Effector memory CD4-positive, alpha-beta T cell (primary cell): ENCODE measurements around the gene FLNA.
"Not testable (repeated sequence)": the region's sequence is repeated elsewhere in the genome, so short reads cannot be mapped to it uniquely, and the experiment has no call there.

ENCODE experiments used
- DNase-seq, 3 donors: peaks; one replicate each; pipeline ENCODE4 v3.0.0-alpha.2; 2020
- H3K27ac ChIP-seq: 2 replicates; pipeline ENCODE4 v1.7.0; 2013; ENCODE audit warnings: mild to moderate bottlenecking, low read length, moderate library complexity; ENCODE audit not compliant: insufficient read depth, poor library complexity, severe bottlenecking
- H3K27me3 ChIP-seq: replicated peaks from 2 replicates; pipeline ENCODE4 v1.7.0; 2013; ENCODE audit warnings: mild to moderate bottlenecking, low read length; ENCODE audit not compliant: insufficient read depth, control insufficient read depth, poor library complexity, severe bottlenecking
- H3K36me3 ChIP-seq: 2 replicates; pipeline ENCODE4 v1.7.0; 2013; ENCODE audit warnings: mild to moderate bottlenecking, low read length, moderate library complexity; ENCODE audit not compliant: control insufficient read depth, insufficient read depth
- H3K4me1 ChIP-seq: 2 replicates; pipeline ENCODE4 v1.7.0; 2013; ENCODE audit warnings: low read length, mild to moderate bottlenecking; ENCODE audit not compliant: control insufficient read depth, insufficient read depth, poor library complexity, severe bottlenecking
- H3K4me3 ChIP-seq: 2 replicates; pipeline ENCODE4 v1.7.0; 2013; ENCODE audit warnings: low read length, low read depth, mild to moderate bottlenecking; ENCODE audit not compliant: insufficient read depth, poor library complexity, severe bottlenecking
- H3K9me3 ChIP-seq: 2 replicates; pipeline ENCODE4 v1.7.0; 2013; ENCODE audit warnings: mild to moderate bottlenecking, low read length, moderate library complexity; ENCODE audit not compliant: control insufficient read depth

Gene FLNA

DNA sequence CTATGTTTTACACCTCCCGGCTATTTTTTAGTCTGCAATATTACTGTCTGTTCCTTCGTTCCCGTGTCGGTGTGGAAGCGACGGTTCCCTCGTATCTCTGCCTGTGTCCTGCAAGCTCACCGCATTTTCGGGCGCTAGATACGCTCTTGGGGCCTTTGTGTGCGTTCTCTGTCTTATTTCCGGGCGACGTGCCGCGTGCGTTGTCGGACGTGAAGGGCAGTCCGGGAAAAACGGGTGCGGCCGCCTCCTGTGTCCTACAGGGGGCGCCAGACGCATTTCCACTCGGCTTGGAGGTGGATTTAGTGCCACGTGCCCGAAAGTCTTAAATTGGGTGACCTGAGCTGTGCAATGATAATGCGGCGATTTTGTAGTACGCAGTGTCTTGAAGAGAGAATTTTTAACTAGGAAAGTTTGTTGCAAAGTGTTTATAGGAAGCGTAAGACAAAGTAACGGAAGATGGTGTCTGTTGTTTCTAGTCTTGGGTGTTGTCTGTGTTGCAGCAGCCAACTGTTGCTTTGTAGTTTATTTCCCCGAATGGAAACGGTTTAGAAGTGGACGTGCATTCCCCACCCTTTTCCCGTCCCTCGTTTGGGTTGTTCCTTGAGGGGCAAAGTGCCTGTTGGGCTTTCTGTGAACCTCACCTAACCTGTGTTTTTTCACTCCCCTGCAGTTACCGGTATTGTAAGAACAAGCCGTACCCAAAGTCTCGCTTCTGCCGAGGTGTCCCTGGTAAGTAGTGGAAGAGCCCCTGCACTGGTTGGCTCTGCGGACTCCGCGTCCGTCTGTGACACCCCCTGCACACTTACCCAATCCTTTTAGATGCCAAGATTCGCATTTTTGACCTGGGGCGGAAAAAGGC, 24.5 kb upstream of the FLNA start:
- Histone ChIP-seq H3K36me3 (peaks cover 12% of the 10 kb centered on the region), H3K9me3 (no peaks in the 10 kb centered on the region), H3K4me1 (peaks cover 11% of the 10 kb centered on the region), H3K27me3 (no peaks in the 10 kb centered on the region), H3K27ac (peak overlapping the region; percentile 96), H3K4me3 (peak overlapping the region; percentile 64)
- DNase-seq, result peak; percentile 61 to 73 (median 66)

- Histone ChIP-seq H3K27me3 (no peaks in the 10 kb centered on the region), H3K27ac (peak within 1 kb of the TSS; percentile 96), H3K36me3 (peaks cover 12% of the 10 kb centered on the region), H3K4me1 (peaks cover 11% of the 10 kb centered on the region), H3K9me3 (no peaks in the 10 kb centered on the region), H3K4me3 (peak within 1 kb of the TSS; percentile 64)
- peak; percentile 82 to 87 (median 85) for DNase-seq
Measured at GRCh38 chrX:154397888-154398667, 23.6 kb upstream of the FLNA start, which contains the start of gene RPL10. Gene RPL10 (plus strand): TSS chrX:154398377. CDS start chrX:154398520, 143 bp downstream.

- H3K9me3 ChIP-seq, result no peaks in the 10 kb centered on the region
- peaks cover 11% of the 10 kb centered on the region for H3K4me1 ChIP-seq
- peaks cover 12% of the 10 kb centered on the region for H3K36me3 ChIP-seq
- H3K4me3 ChIP-seq, result peak overlapping the region; percentile 64
- peak in 2 of 3 donors; percentile 33 to 44 for DNase-seq
- peak overlapping the region; percentile 96 for H3K27ac ChIP-seq
- no peaks in the 10 kb centered on the region for H3K27me3 ChIP-seq
Measured at GRCh38 chrX:154396973-154397887, 22.8 kb upstream of the FLNA start.

- H3K27me3 ChIP-seq, DNase-seq, H3K9me3 ChIP-seq, H3K27ac ChIP-seq, H3K4me3 ChIP-seq: not testable (repeated sequence)
- Histone ChIP-seq H3K4me1 (peaks cover 11% of the 10 kb centered on the region), H3K36me3 (peaks cover 12% of the 10 kb centered on the region)
Measured at GRCh38 chrX:154396363-154396762, 21.9 kb upstream of the FLNA start.

- H3K9me3 ChIP-seq, DNase-seq, H3K27me3 ChIP-seq, H3K27ac ChIP-seq, H3K4me3 ChIP-seq, H3K36me3 ChIP-seq, H3K4me1 ChIP-seq: not testable (repeated sequence)
Measured at GRCh38 chrX:154389812-154390747, 15.6 kb upstream of the FLNA start.

GRCh38 chrX:154388649-154389048, 14.2 kb upstream of the FLNA start:
- not testable (repeated sequence) for H3K9me3 ChIP-seq, H3K27me3 ChIP-seq, H3K4me1 ChIP-seq, DNase-seq, H3K27ac ChIP-seq, H3K36me3 ChIP-seq, H3K4me3 ChIP-seq

DNA sequence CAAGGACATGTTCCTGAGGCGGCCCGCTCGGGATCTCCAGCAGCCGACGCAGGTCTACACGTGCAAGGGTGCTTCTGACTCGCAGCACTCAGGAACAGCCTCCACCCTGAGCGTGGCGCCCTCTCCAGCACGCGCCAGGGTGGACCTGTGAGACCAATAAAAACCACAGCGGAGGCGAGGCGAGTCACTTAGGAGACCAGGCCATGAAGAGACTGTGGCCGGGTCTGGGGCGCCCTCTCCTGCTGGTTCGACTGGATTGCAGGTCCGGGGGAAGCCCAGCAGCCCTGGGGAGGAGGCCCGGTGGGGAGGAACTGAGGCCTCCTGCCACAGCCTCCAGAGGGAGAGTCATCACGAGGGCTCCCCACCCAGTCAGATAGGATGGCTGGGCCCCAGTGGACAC, 13.7 kb upstream of the FLNA start:
- H3K27ac ChIP-seq, H3K36me3 ChIP-seq, H3K27me3 ChIP-seq, H3K9me3 ChIP-seq, H3K4me3 ChIP-seq, DNase-seq, H3K4me1 ChIP-seq: not testable (repeated sequence)

DNA sequence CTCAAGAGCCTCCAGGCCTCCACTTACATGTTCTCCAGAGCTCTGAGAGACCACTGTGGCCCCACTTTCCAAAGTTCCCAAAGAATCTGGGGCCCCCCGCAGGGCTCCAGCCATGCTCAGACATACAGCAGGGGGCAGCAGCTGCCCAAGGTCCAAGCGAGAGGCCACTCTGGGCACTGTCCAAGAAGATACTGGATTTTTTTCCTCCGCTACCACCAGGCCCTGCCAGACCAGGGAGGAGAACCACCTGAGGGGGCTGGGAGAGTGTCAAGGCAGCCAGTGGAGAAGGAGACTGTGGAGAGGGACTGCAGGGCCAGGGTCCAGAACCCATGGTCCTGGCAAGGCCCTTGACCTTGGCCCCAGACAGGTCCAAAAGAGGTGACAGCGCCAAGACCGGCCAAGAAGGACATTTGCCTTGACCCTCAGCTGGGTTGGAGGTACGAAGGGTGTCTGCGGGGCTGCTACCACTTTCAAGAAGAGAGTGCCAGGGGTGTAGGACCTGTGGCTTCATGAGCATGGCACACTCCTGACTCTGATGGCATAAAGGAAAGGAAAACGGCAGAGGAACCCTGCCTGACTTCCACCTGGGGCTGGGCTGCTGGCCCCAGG, 10.0 kb upstream of the FLNA start:
- no peaks in the 10 kb centered on the region for H3K9me3 ChIP-seq
- H3K27me3 ChIP-seq, result no peaks in the 10 kb centered on the region
- no peak overlapping the region for H3K27ac ChIP-seq
- no peak overlapping the region for H3K4me3 ChIP-seq
- no peak for DNase-seq
- H3K36me3 ChIP-seq, result no peaks in the 10 kb centered on the region
- peaks cover 12% of the 10 kb centered on the region for H3K4me1 ChIP-seq
